H9 (cell line): Measurements from ENCODE around the gene DAB1. TPM values are rescaled to one million over a fixed set of nuclear protein-coding genes. Genes with fewer than 3 reads are reported as not detected.

Source experiments
- DNase-seq: peaks from one replicate; pipeline ENCODE4 v3.0.0-alpha.2; 2017
- H2AFZ ChIP-seq: one replicate; pipeline ENCODE4 v1.6.1; 2013; ENCODE audit warnings: mild to moderate bottlenecking, low read length, control low read depth, moderate library complexity
- H2AK5ac ChIP-seq: 2 replicates; pipeline ENCODE4 v1.6.1; 2013; ENCODE audit warnings: low read length, control low read depth, mixed read lengths; ENCODE audit not compliant: insufficient read length
- H2BK120ac ChIP-seq: one replicate; pipeline ENCODE4 v1.6.1; 2013; ENCODE audit warnings: low read depth, mild to moderate bottlenecking, low read length, control low read depth, inconsistent platforms; ENCODE audit not compliant: poor library complexity, severe bottlenecking
- H2BK12ac ChIP-seq: 2 replicates; pipeline ENCODE4 v1.6.1; 2013; ENCODE audit warnings: low read length, control low read depth, mixed read lengths, low read depth; ENCODE audit not compliant: insufficient read length
- H2BK15ac ChIP-seq: 2 replicates; pipeline ENCODE4 v1.6.1; 2013; ENCODE audit warnings: low read depth, low read length, control low read depth
- H2BK20ac ChIP-seq: one replicate; pipeline ENCODE4 v1.6.1; 2013; ENCODE audit warnings: low read depth, mild to moderate bottlenecking, low read length, control low read depth, inconsistent platforms; ENCODE audit not compliant: poor library complexity, severe bottlenecking
- H2BK5ac ChIP-seq: 2 replicates; pipeline ENCODE4 v1.6.1; 2013; ENCODE audit warnings: low read length, control low read depth, mixed read lengths; ENCODE audit not compliant: insufficient read length
- H3K14ac ChIP-seq: 2 replicates; pipeline ENCODE4 v1.6.1; 2013; ENCODE audit warnings: low read length, control low read depth; ENCODE audit not compliant: insufficient read depth
- H3K18ac ChIP-seq: 2 replicates; pipeline ENCODE4 v1.6.1; 2013; ENCODE audit warnings: low read depth, mild to moderate bottlenecking, mixed read lengths, low read length, control low read depth; ENCODE audit not compliant: insufficient read length
- H3K23ac ChIP-seq: 2 replicates; pipeline ENCODE4 v1.6.1; 2013; ENCODE audit warnings: low read length, control low read depth, mixed read lengths, low read depth; ENCODE audit not compliant: insufficient read length
- H3K23me2 ChIP-seq: 2 replicates; pipeline ENCODE4 v1.6.1; 2013; ENCODE audit warnings: low read depth, mild to moderate bottlenecking, mixed read lengths, low read length, control low read depth; ENCODE audit not compliant: insufficient read length, poor library complexity, severe bottlenecking
- H3K27ac ChIP-seq: 2 replicates; pipeline ENCODE4 v1.5.1; 2013; ENCODE audit warnings: low read length, control low read depth, mixed read lengths, low read depth; ENCODE audit not compliant: insufficient read length
- H3K27me3 ChIP-seq: 2 replicates; pipeline ENCODE4 v1.6.1; 2013; ENCODE audit warnings: low read length, control low read depth, inconsistent platforms; ENCODE audit not compliant: insufficient read depth
- H3K4ac ChIP-seq: 2 replicates; pipeline ENCODE4 v1.6.1; 2013; ENCODE audit warnings: low read depth, mild to moderate bottlenecking, control low read depth, inconsistent platforms, low read length, moderate library complexity
- H3K4me1 ChIP-seq: 2 replicates; pipeline ENCODE4 v1.6.1; 2013; ENCODE audit warnings: low read length, control low read depth, inconsistent platforms; ENCODE audit not compliant: insufficient read depth
- H3K4me2 ChIP-seq: 2 replicates; pipeline ENCODE4 v1.6.1; 2013; ENCODE audit warnings: low read length, control low read depth, mixed read lengths; ENCODE audit not compliant: insufficient read length, insufficient read depth
- H3K56ac ChIP-seq: 2 replicates; pipeline ENCODE4 v1.6.1; 2013; ENCODE audit warnings: low read depth, mild to moderate bottlenecking, mixed read lengths, low read length, control low read depth; ENCODE audit not compliant: insufficient read length
- H3K79me1 ChIP-seq: 2 replicates; pipeline ENCODE4 v1.6.1; 2013; ENCODE audit warnings: low read depth, mild to moderate bottlenecking, moderate library complexity, low read length, control low read depth, inconsistent platforms; ENCODE audit not compliant: insufficient read depth, poor library complexity, severe bottlenecking
- H3K79me2 ChIP-seq: 2 replicates; pipeline ENCODE4 v1.6.1; 2013; ENCODE audit warnings: low read length, control low read depth, inconsistent platforms; ENCODE audit not compliant: insufficient read depth
- H3K9ac ChIP-seq: 2 replicates; pipeline ENCODE4 v1.6.1; 2013; ENCODE audit warnings: low read length, control low read depth, mixed read lengths; ENCODE audit not compliant: insufficient read length; ENCODE audit errors: extremely low read depth
- H3K9me3 ChIP-seq: one replicate; pipeline ENCODE4 v1.6.1; 2013; ENCODE audit warnings: low read depth, low read length, inconsistent platforms; ENCODE audit not compliant: control insufficient read depth
- H3T11ph ChIP-seq: one replicate; pipeline ENCODE4 v1.6.1; 2013; ENCODE audit warnings: mild to moderate bottlenecking, low read length, control low read depth, inconsistent platforms
- H4K20me1 ChIP-seq: one replicate; pipeline ENCODE4 v1.6.1; 2013; ENCODE audit not compliant: control insufficient read depth, insufficient read length, insufficient read depth
- H4K5ac ChIP-seq: 2 replicates; pipeline ENCODE4 v1.6.1; 2013; ENCODE audit warnings: low read depth, mild to moderate bottlenecking, mixed read lengths, low read length, control low read depth; ENCODE audit not compliant: insufficient read length
- H4K8ac ChIP-seq: replicated peaks from 2 replicates; pipeline ENCODE4 v1.6.1; 2013; ENCODE audit warnings: low read length, control low read depth, mixed read lengths, low read depth; ENCODE audit not compliant: insufficient read length
- H4K91ac ChIP-seq: 2 replicates; pipeline ENCODE4 v1.6.1; 2013; ENCODE audit warnings: low read depth, mild to moderate bottlenecking, moderate library complexity, mixed read lengths, low read length, control low read depth; ENCODE audit not compliant: insufficient read length
- H3K27ac Mint-ChIP-seq, 3 experiments: 2 replicates in 2 of 3; 3 replicates in 1 of 3; pipeline ENCODE4 v1.8.0; 2020 to 2021; ENCODE audit warnings: mixed read lengths in 3 of 3, mild to moderate bottlenecking in 1 of 3, moderate library complexity in 1 of 3
- H3K27me3 Mint-ChIP-seq: 2 replicates; pipeline ENCODE4 v1.8.0; 2021; ENCODE audit warnings: low read depth, mild to moderate bottlenecking, moderate library complexity, mixed read lengths
- H3K36me3 Mint-ChIP-seq, 3 experiments: 2 replicates in 2 of 3; 3 replicates in 1 of 3; pipeline ENCODE4 v1.8.0; 2020 to 2021; ENCODE audit warnings: low read depth in 3 of 3, mixed read lengths in 3 of 3; ENCODE audit not compliant: insufficient read depth in 1 of 3
- H3K4me1 Mint-ChIP-seq, 2 experiments: 2 replicates each; pipeline ENCODE4 v1.8.0; 2020; ENCODE audit warnings: mixed read lengths in 2 of 2
- H3K4me3 Mint-ChIP-seq, 2 experiments: 2 replicates in 1 of 2; 3 replicates in 1 of 2; pipeline ENCODE4 v1.8.0; 2020 to 2021; ENCODE audit warnings: mild to moderate bottlenecking in 2 of 2, mixed read lengths in 2 of 2, moderate library complexity in 1 of 2
- H3K9me3 Mint-ChIP-seq, 2 experiments: 2 replicates in 1 of 2; 3 replicates in 1 of 2; pipeline ENCODE4 v1.8.0; 2020; ENCODE audit warnings: mild to moderate bottlenecking in 2 of 2, mixed read lengths in 2 of 2, moderate library complexity in 1 of 2
- total RNA-seq: library from RNA; stranded (reverse); gene quantifications from 2 replicates; pipeline ENCODE4 v1.2.1, GENCODE V29; 2021
- TF ChIP-seq, protein P1 (sequence below): fragments of 200-600 bp; sonication (generic); conservative IDR thresholded peaks from 3 replicates; pipeline ENCODE4 v1.8.0; 2021; ENCODE audit warnings: antibody characterized with exemption, mild to moderate bottlenecking

DAB1 gene
- total RNA-seq, 1 experiment from 2014 or later: 9.3 TPM

DNA sequence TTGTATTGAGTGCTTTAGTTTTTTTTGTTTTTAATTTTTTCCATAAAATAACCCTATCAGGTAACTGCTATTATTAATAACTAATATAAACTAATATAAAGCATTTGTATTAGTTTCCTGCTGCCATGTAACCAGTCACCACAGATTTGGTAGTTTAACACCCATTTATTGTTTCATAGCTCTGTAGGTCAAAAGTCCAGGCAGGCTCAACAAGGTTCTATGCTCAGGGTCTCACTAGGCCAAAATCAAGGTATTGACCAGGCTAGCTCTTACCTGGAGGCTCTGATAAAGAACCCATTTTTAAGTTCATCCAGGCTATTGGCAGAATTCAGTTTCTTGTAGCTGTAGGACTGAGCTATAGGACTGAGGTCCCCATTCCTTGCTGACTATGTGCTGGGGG, 189.4 kb downstream of the DAB1 start:
- peaks cover 2% of the 10 kb centered on the region; the same call in 1 of the 2 replicates for H3K4me1 ChIP-seq
- H2AFZ ChIP-seq: no peak overlapping the region
- Mint-ChIP-seq H3K4me1 (peaks cover 0 to 4% of the 10 kb centered on the region in 2 experiments; a peak in 1 of 4 replicates), H3K27me3 (no peaks in the 10 kb centered on the region), H3K4me3 (no peak overlapping the region), H3K9me3 (no peaks in the 10 kb centered on the region), H3K27ac (no peak overlapping the region), H3K36me3 (no peaks in the 10 kb centered on the region; a peak in 1 of 7 replicates)
- no peak overlapping the region for H3K4me2 ChIP-seq
- H2BK12ac ChIP-seq: no peak overlapping the region
- no peak overlapping the region for H3K9ac ChIP-seq
- no peak overlapping the region for H3K4ac ChIP-seq
- H2AK5ac ChIP-seq: no peak overlapping the region
- no peaks in the 10 kb centered on the region for H3K23me2 ChIP-seq
- no peak overlapping the region for H2BK120ac ChIP-seq
- no peak overlapping the region for H3T11ph ChIP-seq
- H3K14ac ChIP-seq: no peak overlapping the region
- TF ChIP-seq, protein P1, sequence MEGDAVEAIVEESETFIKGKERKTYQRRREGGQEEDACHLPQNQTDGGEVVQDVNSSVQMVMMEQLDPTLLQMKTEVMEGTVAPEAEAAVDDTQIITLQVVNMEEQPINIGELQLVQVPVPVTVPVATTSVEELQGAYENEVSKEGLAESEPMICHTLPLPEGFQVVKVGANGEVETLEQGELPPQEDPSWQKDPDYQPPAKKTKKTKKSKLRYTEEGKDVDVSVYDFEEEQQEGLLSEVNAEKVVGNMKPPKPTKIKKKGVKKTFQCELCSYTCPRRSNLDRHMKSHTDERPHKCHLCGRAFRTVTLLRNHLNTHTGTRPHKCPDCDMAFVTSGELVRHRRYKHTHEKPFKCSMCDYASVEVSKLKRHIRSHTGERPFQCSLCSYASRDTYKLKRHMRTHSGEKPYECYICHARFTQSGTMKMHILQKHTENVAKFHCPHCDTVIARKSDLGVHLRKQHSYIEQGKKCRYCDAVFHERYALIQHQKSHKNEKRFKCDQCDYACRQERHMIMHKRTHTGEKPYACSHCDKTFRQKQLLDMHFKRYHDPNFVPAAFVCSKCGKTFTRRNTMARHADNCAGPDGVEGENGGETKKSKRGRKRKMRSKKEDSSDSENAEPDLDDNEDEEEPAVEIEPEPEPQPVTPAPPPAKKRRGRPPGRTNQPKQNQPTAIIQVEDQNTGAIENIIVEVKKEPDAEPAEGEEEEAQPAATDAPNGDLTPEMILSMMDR: no peak
- no peak overlapping the region for H2BK15ac ChIP-seq
- no peak overlapping the region for H2BK5ac ChIP-seq
- H3K27ac ChIP-seq: no peak overlapping the region
- H3K23ac ChIP-seq: no peak overlapping the region
- H4K5ac ChIP-seq: no peak overlapping the region
- H3K9me3 ChIP-seq: no peaks in the 10 kb centered on the region
- no peak overlapping the region for H4K91ac ChIP-seq
- no peak for DNase-seq
- H3K79me1 ChIP-seq: no peaks in the 10 kb centered on the region
- no peaks in the 10 kb centered on the region for H3K79me2 ChIP-seq
- no peaks in the 10 kb centered on the region for H4K20me1 ChIP-seq
- no peak overlapping the region for H4K8ac ChIP-seq
- no peaks in the 10 kb centered on the region for H3K27me3 ChIP-seq
- no peak overlapping the region for H2BK20ac ChIP-seq
- no peak overlapping the region for H3K18ac ChIP-seq
- H3K56ac ChIP-seq: no peak overlapping the region
